ENCODE measurements around the gene KDSR.

Gene KDSR

GRCh38 chr18:63321291-63321690, 45.7 kb downstream of the KDSR start:
- no peak for DNase-seq (ENCODE audit: low read depth in 2 of 2)

- no peak for DNase-seq (ENCODE audit: low read depth in 2 of 2)
These were observed 46.1 kb downstream of the KDSR start for GRCh38 chr18:63320975-63321265.

GRCh38 chr18:63320123-63320974, 46.7 kb downstream of the KDSR start:
- peak; percentile 69 to 76 for DNase-seq (ENCODE audit: low read depth in 2 of 2)

GRCh38 chr18:63319383-63320122, 47.5 kb downstream of the KDSR start, which contains the start of gene BCL2:
Gene BCL2 (minus strand): TSS chr18:63319769.
- DNase-seq (ENCODE audit: low read depth in 2 of 2), result no peak

GRCh38 chr18:63318889-63319382, 48.1 kb downstream of the KDSR start:
- no peak for DNase-seq (ENCODE audit: low read depth in 2 of 2)

GRCh38 chr18:63317982-63318888, 48.8 kb downstream of the KDSR start:
- peak; percentile 83 to 84 for DNase-seq (ENCODE audit: low read depth in 2 of 2)

- no peak for DNase-seq (ENCODE audit: low read depth in 2 of 2)
These were observed 49.5 kb downstream of the KDSR start for GRCh38 chr18:63317556-63317946.

GRCh38 chr18:63316612-63317555, 50.1 kb downstream of the KDSR start:
- DNase-seq (ENCODE audit: low read depth in 2 of 2), result no peak

- no peak for DNase-seq (ENCODE audit: low read depth in 2 of 2)
These were observed 51.1 kb downstream of the KDSR start for GRCh38 chr18:63315876-63316275.

GRCh38 chr18:63315131-63315662, 51.8 kb downstream of the KDSR start:
- DNase-seq (ENCODE audit: low read depth in 2 of 2), result no peak

- no peak for DNase-seq (ENCODE audit: low read depth in 2 of 2)
These were observed 52.8 kb downstream of the KDSR start for GRCh38 chr18:63314062-63314790.

GRCh38 chr18:63313396-63313917, 53.5 kb downstream of the KDSR start:
- DNase-seq (ENCODE audit: low read depth in 2 of 2), result no peak

GRCh38 chr18:63312737-63313395, 54.1 kb downstream of the KDSR start:
- no peak for DNase-seq (ENCODE audit: low read depth in 2 of 2)

GRCh38 chr18:63312019-63312409, 55.0 kb downstream of the KDSR start:
- no peak for DNase-seq (ENCODE audit: low read depth in 2 of 2)

GRCh38 chr18:63311118-63312018, 55.6 kb downstream of the KDSR start:
- no peak for DNase-seq (ENCODE audit: low read depth in 2 of 2)

- DNase-seq (ENCODE audit: low read depth in 2 of 2), result peak in 1 of 2 donors; percentile 47
These were observed 57.6 kb downstream of the KDSR start for GRCh38 chr18:63309422-63309821.

GRCh38 chr18:63307551-63308200, 59.3 kb downstream of the KDSR start:
- no peak for DNase-seq (ENCODE audit: low read depth in 2 of 2)

Measured in stimulated activated CD4-positive, alpha-beta T cell treated with anti-CD3 and anti-CD28 coated beads, Interleukin-15, amount 100 ng/mL, for 48 hours (primary cell).